HepG2 (cell line): ENCODE results near the gene CFAP119. TPM values are rescaled to one million over a fixed set of nuclear protein-coding genes. Genes with fewer than 3 reads are reported as not detected.

Source experiments
- ATAC-seq: fragments of 200-7000 bp; cut with Tn5 transposase; 3 replicates; pipeline ENCODE4 v1.9.1; 2020; ENCODE audit warnings: mild to moderate bottlenecking, moderate library complexity
- BruUV-seq: library from RNA; stranded (reverse); fragments of 400-500 nt; replicated peaks from 2 replicates; lab custom pipeline; 2021; lab: Mats Ljungman, UMichigan
- CTCF ChIA-PET: fragments of 300-600 bp; formaldehyde crosslinking; extraction: SDS; loops from one replicate; lab custom pipeline; 2021; ENCODE audit warnings: low total read pairs, inconsistent platforms, low intra/inter-chr PET ratio; lab: Yijun Ruan, JAX
- POLR2A ChIA-PET: fragments of 350-600 bp; sonication (Branson Sonifier 250); formaldehyde crosslinking; loops from one replicate; lab custom pipeline; 2020; ENCODE audit warnings: antibody characterized with exemption, inconsistent platforms; lab: Yijun Ruan, JAX
- DNase-seq: peaks from one replicate; pipeline ENCODE4 v3.0.0-alpha.2; 2015; ENCODE audit warnings: low spot score
- FAIRE-seq: peaks from 3 replicates; lab custom pipeline; 2011; peaks lifted over from hg19 to GRCh38; lab: Jason Lieb, UNC
- H2AFZ ChIP-seq: one replicate; pipeline ENCODE4 v1.6.1; 2011; ENCODE audit warnings: low read length, inconsistent platforms
- H3K27ac ChIP-seq: fragments of 300-600 bp; 3 replicates; pipeline ENCODE4 v1.8.0; 2011; ENCODE audit warnings: mixed run types, mild to moderate bottlenecking, mixed read lengths, low read length, inconsistent platforms; ENCODE audit not compliant: insufficient read depth; ENCODE audit errors: extremely low read length
- H3K27me3 ChIP-seq, 2 experiments: fragments of 200-600 bp in 1 of 2; 2 replicates in 1 of 2; 3 replicates in 1 of 2; pipeline versions ENCODE4 v1.6.0 to v1.8.0; 2011; ENCODE audit warnings: low read length in 2 of 2, mild to moderate bottlenecking in 2 of 2, moderate library complexity in 2 of 2, inconsistent platforms in 1 of 2; ENCODE audit not compliant: insufficient read depth in 2 of 2, control insufficient read depth in 1 of 2
- H3K36me3 ChIP-seq, 2 experiments: fragments of 200-600 bp in 1 of 2; replicated peaks in 1 of 2; 2 replicates in 1 of 2; 3 replicates in 1 of 2; pipeline versions ENCODE4 v1.5.1 to v1.8.0; 2011; ENCODE audit warnings: low read length in 2 of 2, inconsistent platforms in 1 of 2; ENCODE audit not compliant: insufficient read depth in 2 of 2, control insufficient read depth in 1 of 2
- H3K4me1 ChIP-seq: 2 replicates; pipeline ENCODE4 v1.5.1; 2012; ENCODE audit warnings: low read length, inconsistent platforms; ENCODE audit not compliant: insufficient read depth
- H3K4me2 ChIP-seq: 2 replicates; pipeline ENCODE4 v1.6.0; 2011; ENCODE audit warnings: low read depth, low read length, inconsistent platforms
- H3K4me3 ChIP-seq, 3 experiments: fragments of 200-600 bp in 1 of 3; sonication (generic), shearing (Covaris generic) in 1 of 3; replicated peaks in 1 of 3; 2 replicates each; pipeline ENCODE4 v1.5.1; 2011 to 2016; ENCODE audit warnings: low read length in 3 of 3, inconsistent platforms in 2 of 3, low read depth in 2 of 3, mild to moderate bottlenecking in 2 of 3, control low read depth in 1 of 3, mixed read lengths in 1 of 3; ENCODE audit not compliant: insufficient read depth in 1 of 3
- H3K79me2 ChIP-seq: one replicate; pipeline ENCODE4 v1.6.1; 2011; ENCODE audit warnings: low read length, inconsistent platforms; ENCODE audit not compliant: insufficient read depth
- H3K9ac ChIP-seq: 2 replicates; pipeline ENCODE4 v1.6.0; 2011; ENCODE audit warnings: mild to moderate bottlenecking, low read depth, low read length, inconsistent platforms; ENCODE audit not compliant: insufficient read depth
- H3K9me3 ChIP-seq: 2 replicates; pipeline ENCODE4 v1.5.1; 2012; ENCODE audit warnings: mild to moderate bottlenecking, low read length
- H4K20me1 ChIP-seq: 2 replicates; pipeline ENCODE4 v1.6.0; 2011; ENCODE audit warnings: inconsistent platforms, mild to moderate bottlenecking, low read length, moderate library complexity; ENCODE audit not compliant: insufficient read depth
- CREB3 ChIP-seq: sonication (generic); formaldehyde crosslinking; IDR thresholded peaks from 2 replicates; pipeline ENCODE4 v1.5.0; 2020; ENCODE audit warnings: missing genetic modification reagents
- HOXA9 ChIP-seq: sonication (generic); formaldehyde crosslinking; IDR thresholded peaks from 2 replicates; pipeline ENCODE4 v1.8.1; 2022; ENCODE audit warnings: missing genetic modification reagents, mild to moderate bottlenecking, moderate library complexity, borderline replicate concordance
- KLF12 ChIP-seq: sonication (generic); formaldehyde crosslinking; IDR thresholded peaks from 2 replicates; pipeline ENCODE4 v1.4.0; 2020; ENCODE audit warnings: missing genetic modification reagents, borderline replicate concordance
- SALL2 ChIP-seq: sonication (generic); formaldehyde crosslinking; IDR thresholded peaks from 2 replicates; pipeline ENCODE4 v1.8.1; 2023; ENCODE audit warnings: mild to moderate bottlenecking, missing genetic modification reagents, inconsistent platforms
- ZNF180 ChIP-seq: sonication (generic); formaldehyde crosslinking; IDR thresholded peaks from 2 replicates; pipeline ENCODE4 v1.4.0; 2020; ENCODE audit warnings: low read depth, missing genetic modification reagents, borderline replicate concordance
- ZNF496 ChIP-seq: sonication (generic); formaldehyde crosslinking; IDR thresholded peaks from 2 replicates; pipeline ENCODE4 v1.8.1; 2023; ENCODE audit warnings: mild to moderate bottlenecking, moderate library complexity, missing genetic modification reagents; ENCODE audit not compliant: insufficient replicate concordance
- ZNF598 ChIP-seq: sonication (generic); formaldehyde crosslinking; IDR thresholded peaks from 2 replicates; pipeline ENCODE4 v1.5.1; 2020; ENCODE audit warnings: mild to moderate bottlenecking, missing genetic modification reagents, borderline replicate concordance
- ZSCAN20 ChIP-seq: sonication (generic); formaldehyde crosslinking; IDR thresholded peaks from 2 replicates; pipeline ENCODE4 v1.4.0; 2020; ENCODE audit warnings: missing genetic modification reagents, mild to moderate bottlenecking, borderline replicate concordance
- WGBS: methylation state at CpG from one replicate; pipeline ENCODE4 v1.1.6; 2017; ENCODE audit warnings: low lambda C conversion rate; 5-methylcytosine and 5-hydroxymethylcytosine counted together
- in situ Hi-C: cut with HindIII; loops from 2 replicates; pipeline ENCODE4 v1.10.0; 2017; ENCODE audit warnings: low pct_unique_long_range_greater_than_20kb; ENCODE audit not compliant: extremely low pct_ligation_motif_present
- intact Hi-C: fragments of 100-400 bp; cut with micrococcal nuclease; formaldehyde crosslinking; loops from one replicate; pipeline ENCODE4 v1.10.0; 2022; ENCODE audit not compliant: unreplicated experiment
- polyA plus RNA-seq, 8 experiments: library from polyadenylated mRNA; depleted of rRNA in 3 of 8; stranded (reverse) in 7 of 8; unstranded in 1 of 8; fragments of >200 nt; fragmentation: Illumina TruSeq in 4 of 8; extraction: Trizol in 4 of 8; gene quantifications; 2 replicates each; pipeline versions ENCODE4 v1.2.1 to v1.2.3, GENCODE V29; 2011 to 2016; ENCODE audit warnings: low read depth in 4 of 8, missing spikeins in 1 of 8, mixed read lengths in 1 of 8; ENCODE audit not compliant: insufficient read depth in 1 of 8
- total RNA-seq, 5 experiments: library from RNA; depleted of rRNA; stranded (reverse); fragments of >200 nt; fragmentation: Illumina TruSeq; extraction: Trizol; gene quantifications; 2 replicates each; pipeline ENCODE4 v1.2.3, GENCODE V29; 2016; ENCODE audit warnings: low read depth in 1 of 5
- TF ChIP-seq, protein P1 (sequence below), 2 experiments: sonication (generic) in 1 of 2; formaldehyde crosslinking in 1 of 2; IDR thresholded peaks; 2 replicates each; pipeline versions ENCODE4 v1.4.0 to v1.6.1; 2016 to 2020; ENCODE audit warnings: borderline replicate concordance in 1 of 2, low read depth in 1 of 2, mild to moderate bottlenecking in 1 of 2, missing genetic modification reagents in 1 of 2

CFAP119 gene
- total and polyA plus RNA-seq, 2 of the 13 experiments (the other 11 are each of a cell fraction or from before 2014, with no cell fraction given) = 6.4 TPM

DNA sequence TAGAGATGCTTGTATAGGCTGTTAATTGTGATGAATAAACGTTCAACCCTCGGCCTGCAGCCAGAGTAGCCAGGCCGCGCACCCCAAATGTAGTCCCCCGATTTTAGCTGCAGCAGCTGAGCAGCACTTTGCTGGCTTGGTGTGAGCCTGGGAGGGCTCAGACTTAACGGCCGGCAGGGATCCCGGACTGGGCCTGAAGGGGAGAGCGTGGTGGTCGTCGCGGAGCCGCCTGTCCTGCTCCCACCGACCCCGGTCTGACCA, 13.2 kb upstream of the CFAP119 start (continued):
- TF ChIP-seq, protein P1, sequence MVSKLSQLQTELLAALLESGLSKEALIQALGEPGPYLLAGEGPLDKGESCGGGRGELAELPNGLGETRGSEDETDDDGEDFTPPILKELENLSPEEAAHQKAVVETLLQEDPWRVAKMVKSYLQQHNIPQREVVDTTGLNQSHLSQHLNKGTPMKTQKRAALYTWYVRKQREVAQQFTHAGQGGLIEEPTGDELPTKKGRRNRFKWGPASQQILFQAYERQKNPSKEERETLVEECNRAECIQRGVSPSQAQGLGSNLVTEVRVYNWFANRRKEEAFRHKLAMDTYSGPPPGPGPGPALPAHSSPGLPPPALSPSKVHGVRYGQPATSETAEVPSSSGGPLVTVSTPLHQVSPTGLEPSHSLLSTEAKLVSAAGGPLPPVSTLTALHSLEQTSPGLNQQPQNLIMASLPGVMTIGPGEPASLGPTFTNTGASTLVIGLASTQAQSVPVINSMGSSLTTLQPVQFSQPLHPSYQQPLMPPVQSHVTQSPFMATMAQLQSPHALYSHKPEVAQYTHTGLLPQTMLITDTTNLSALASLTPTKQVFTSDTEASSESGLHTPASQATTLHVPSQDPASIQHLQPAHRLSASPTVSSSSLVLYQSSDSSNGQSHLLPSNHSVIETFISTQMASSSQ (IDR thresholded peaks at IDR 0.05; ENCODE audit: low read depth) = no peak
- TF ChIP-seq, protein P1 (CRISPR knock-in tag; IDR thresholded peaks at IDR 0.05; ENCODE audit: borderline replicate concordance) = no peak
- TF ChIP-seq ZSCAN20 (CRISPR knock-in tag) = no peak; the same call in 1 of the 2 replicates
- TF ChIP-seq, all 625 proteins: peak for 29

- in situ Hi-C loops = no loop called here
- Histone ChIP-seq H2AFZ (no peak overlapping the region), H3K4me2 (peak overlapping the region; percentile 95), H3K4me1 (peaks cover 36% of the 10 kb centered on the region), H3K4me3 (peak overlapping the region; percentile 63 to 88 (median 75); a peak in 4 of 6 replicates), H3K27me3 (no peaks in the 10 kb centered on the region; a peak in 1 of 5 replicates), H3K36me3 (peaks cover 25 to 50% of the 10 kb centered on the region in 2 experiments), H4K20me1 (no peaks in the 10 kb centered on the region), H3K9me3 (no peaks in the 10 kb centered on the region), H3K27ac (peak overlapping the region; percentile 89), H3K9ac (peak overlapping the region; percentile 92), H3K79me2 (peaks cover 9% of the 10 kb centered on the region)
- WGBS = 88% methylated on average over 7 of the region's 8 CpGs
- intact Hi-C loops = loop anchor here (1.0 to 5.0 kb wide), 2 partner anchors 26 to 38 kb away; partner anchors contain the start of gene PHKG2
- no peak for FAIRE-seq
- BruUV-seq = TSS peak; percentile 18
- CTCF ChIA-PET = no interaction called here
- no peak for TF ChIP-seq SALL2 (CRISPR knock-in tag)
- no peak for TF ChIP-seq ZNF180 (CRISPR knock-in tag)
- no peak for TF ChIP-seq ZNF496 (CRISPR knock-in tag)
- TF ChIP-seq KLF12 (CRISPR knock-in tag) = no peak
- TF ChIP-seq HOXA9 (CRISPR knock-in tag) = no peak
- TF ChIP-seq ZNF598 = 0 out of 2 replicates have a peak, but pooled peaks have one; percentile 21
- TF ChIP-seq CREB3 (CRISPR knock-in tag) = no peak
- peak; percentile 5 for ATAC-seq
- no peak for DNase-seq
- POLR2A ChIA-PET = interaction anchor here (0.5 to 2.2 kb wide), 16 partner anchors 8 to 220 kb away, joined by 3 to 34 read pairs (median 8); partner anchors contain the start of genes FBRS, FBXL19, PHKG2 and SRCAP
These were observed 12.7 kb upstream of the CFAP119 start for GRCh38 chr16:30774367-30775130.
